B cell (primary cell): ENCODE results near the gene CDH20.

ENCODE experiments used
- CTCF ChIP-seq: fragments of 200-600 bp; IDR thresholded peaks from one replicate; pipeline ENCODE4 v1.8.0; 2022; ENCODE audit warnings: antibody characterized with exemption, mild to moderate bottlenecking
- EZH2 ChIP-seq: IDR thresholded peaks from 2 replicates; pipeline ENCODE4 v1.6.1; 2012; ENCODE audit warnings: borderline replicate concordance, low read depth, mild to moderate bottlenecking, moderate library complexity, low read length; ENCODE audit not compliant: insufficient read depth, poor library complexity, severe bottlenecking

- TF ChIP-seq CTCF (no peak), EZH2 (no peak)
These were observed 136.9 kb downstream of the CDH20 start for GRCh38 chr18:61470031-61470674.
